ENCODE results near the gene TDRD7. TPM values are rescaled to one million over a fixed set of nuclear protein-coding genes. Genes with fewer than 3 reads are reported as not detected.

Gene TDRD7
- total and polyA plus RNA-seq, 2 of the 13 experiments (the other 11 are each of a cell fraction or from before 2014, with no cell fraction given): 9.8 to 15.5 TPM

GRCh38 chr9:97536480-97536879 is 124.6 kb downstream of the TDRD7 start (continued):
- no peak for TF ChIP-seq NFAT5 (CRISPR knock-in tag; IDR thresholded peaks at IDR 0.05)

- Histone ChIP-seq H3K4me2 (ENCODE audit: low read depth, low read length) (no peak overlapping the region), H3K36me3 (replicated peaks in 1 of 2; ENCODE audit: control insufficient read depth in 1 of 2, insufficient read depth in 2 of 2, low read length in 2 of 2) (no peaks in the 10 kb centered on the region), H3K9ac (ENCODE audit: insufficient read depth, low read depth, low read length) (no peak overlapping the region), H3K9me3 (ENCODE audit: low read length) (no peaks in the 10 kb centered on the region), H3K27me3 (ENCODE audit: control insufficient read depth in 1 of 2, insufficient read depth in 2 of 2, low read length in 2 of 2) (0 out of 5 replicates have a peak, but pooled peaks cover 0 to 3% of the 10 kb centered on the region in 2 experiments), H4K20me1 (ENCODE audit: insufficient read depth, low read length) (no peaks in the 10 kb centered on the region), H2AFZ (ENCODE audit: low read length) (no peak overlapping the region), H3K27ac (ENCODE audit: extremely low read length, insufficient read depth, low read length) (no peak overlapping the region), H3K4me3 (replicated peaks in 1 of 3; ENCODE audit: insufficient read depth in 1 of 3, low read depth in 2 of 3, low read length in 3 of 3) (no peak overlapping the region), H3K79me2 (ENCODE audit: insufficient read depth, low read length) (no peaks in the 10 kb centered on the region), H3K4me1 (ENCODE audit: insufficient read depth, low read length) (peaks cover 16% of the 10 kb centered on the region)
- DNase-seq (ENCODE audit: low spot score) (peak; percentile 13), FAIRE-seq (no peak), ATAC-seq (peak; percentile 48; the same call in 2 of the 3 replicates)
- TF ChIP-seq RORA (CRISPR knock-in tag; IDR thresholded peaks at IDR 0.05) (no peak), BATF2 (CRISPR knock-in tag; IDR thresholded peaks at IDR 0.05) (no peak), TBL1XR1 (IDR thresholded peaks at IDR 0.05; ENCODE audit: borderline replicate concordance, low read length, partially characterized antibody) (no peak), ZNF138 (CRISPR knock-in tag; IDR thresholded peaks at IDR 0.05; ENCODE audit: low read depth) (no peak), ZMYM4 (CRISPR knock-in tag; IDR thresholded peaks at IDR 0.05) (no peak), PAX8 (CRISPR knock-in tag; IDR thresholded peaks at IDR 0.05; ENCODE audit: borderline replicate concordance) (no peak), CEBPB (IDR thresholded peaks at IDR 0.05; ENCODE audit: borderline replicate concordance, low read depth, low read length) (peak; percentile 63; the same call in 1 of the 2 replicates)
- in situ Hi-C loops (cut with HindIII; ENCODE audit: extremely low pct_ligation_motif_present, low pct_unique_long_range_greater_than_20kb) (no loop called here), intact Hi-C loops (cut with micrococcal nuclease; ENCODE audit: unreplicated experiment) (no loop called here)
- POLR2A ChIA-PET: no interaction called here
- CTCF ChIA-PET (ENCODE audit: low intra/inter-chr PET ratio, low total read pairs): no interaction called here
- BruUV-seq (replicated peaks): no TSS peak
- WGBS (ENCODE audit: low lambda C conversion rate): 11% methylated on average over 1 of the region's 1 CpG
Observed at GRCh38 chr9:97543561-97543960, 131.7 kb downstream of the TDRD7 start.

All from HepG2 (cell line).